Measurements from ENCODE around the gene NUDT16L1. TPM values are rescaled to one million over a fixed set of nuclear protein-coding genes. Genes with fewer than 3 reads are reported as not detected.

NUDT16L1 gene
- total and polyA plus RNA-seq, 2 of the 8 experiments (the other 6 are each of a cell fraction or from before 2014, with no cell fraction given), result 34.8 to 77.3 TPM

DNA sequence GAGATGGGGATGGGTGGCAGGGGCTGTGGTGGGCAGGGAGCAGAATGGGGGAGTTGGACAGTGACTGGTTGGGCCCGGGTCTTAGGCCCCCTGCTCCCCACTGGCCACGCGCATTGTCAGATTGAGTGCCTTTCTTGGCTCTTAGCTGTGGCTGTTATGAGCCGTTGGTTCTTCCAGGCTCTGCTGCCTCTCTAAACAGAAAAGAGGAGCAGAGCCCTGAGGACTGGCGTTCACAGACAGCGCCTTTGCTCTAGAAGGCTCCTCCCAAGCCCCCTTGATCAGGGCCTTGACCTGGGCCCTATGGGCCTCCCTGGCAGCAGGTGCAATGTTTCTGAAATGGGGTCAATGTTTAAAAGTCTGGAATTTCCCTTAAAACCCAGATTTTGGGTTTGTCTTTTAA, 14.8 kb upstream of the NUDT16L1 start:
- Histone ChIP-seq H3K14ac (ENCODE audit: insufficient read length) (no peak overlapping the region), H3K4ac (replicated peaks; ENCODE audit: insufficient read length, low read depth, low read length) (no peak overlapping the region), H2AFZ (ENCODE audit: low read length) (no peak overlapping the region), H3K23ac (ENCODE audit: insufficient read length) (no peak overlapping the region), H3K36me3 (ENCODE audit: control insufficient read depth in 2 of 4, insufficient read depth in 4 of 4, low read length in 3 of 4) (peaks cover 1 to 11% (median 3%) of the 10 kb centered on the region in 4 experiments; a peak in 5 of 8 replicates), H3K4me2 (ENCODE audit: insufficient read depth in 1 of 2, low read depth in 2 of 2, low read length in 2 of 2) (no peak overlapping the region), H2BK15ac (ENCODE audit: low read length) (no peak overlapping the region), H4K8ac (ENCODE audit: extremely low read depth, insufficient read depth, low read length) (peak overlapping the region; percentile 80; the same call in 1 of the 2 replicates), H3K79me2 (ENCODE audit: control insufficient read depth in 1 of 2, insufficient read depth in 2 of 2, low read length in 2 of 2) (no peaks in the 10 kb centered on the region), H2BK20ac (ENCODE audit: low read length) (no peak overlapping the region), H3K27me3 (replicated peaks in 1 of 4; ENCODE audit: control insufficient read depth in 3 of 4, extremely low read depth in 1 of 4, insufficient read depth in 3 of 4, low read length in 3 of 4) (no peaks in the 10 kb centered on the region), H4K91ac (replicated peaks; ENCODE audit: insufficient read length, low read length) (no peak overlapping the region), H3K27ac (ENCODE audit: low read depth, low read length) (no peak overlapping the region), H4K20me1 (replicated peaks in 1 of 2; ENCODE audit: control insufficient read depth in 1 of 2, insufficient read depth in 2 of 2, low read length in 2 of 2) (peaks cover 3 to 12% of the 10 kb centered on the region in 2 experiments), H3K56ac (replicated peaks; ENCODE audit: insufficient read length, low read depth, low read length) (no peak overlapping the region), H3K4me1 (replicated peaks in 1 of 4; ENCODE audit: control insufficient read depth in 3 of 4, insufficient read depth in 4 of 4, low read length in 3 of 4) (peaks cover 0 to 3% (median under 1%) of the 10 kb centered on the region in 4 experiments; a peak in 3 of 7 replicates), H2BK12ac (ENCODE audit: low read depth, low read length) (no peak overlapping the region), H3K23me2 (ENCODE audit: low read depth, low read length) (no peaks in the 10 kb centered on the region), H2BK120ac (replicated peaks; ENCODE audit: low read depth, low read length) (no peak overlapping the region), H4K5ac (ENCODE audit: insufficient read length, low read depth, low read length) (no peak overlapping the region), H3K9ac (replicated peaks in 1 of 4; ENCODE audit: extremely low read depth in 1 of 4, low read depth in 3 of 4, low read length in 3 of 4) (no peak overlapping the region), H2AK5ac (ENCODE audit: low read depth, low read length) (no peak overlapping the region), H3K18ac (ENCODE audit: extremely low read depth, low read length) (no peak overlapping the region), H3K9me3 (ENCODE audit: insufficient read depth in 2 of 2, low read depth in 1 of 2, low read length in 1 of 2) (no peaks in the 10 kb centered on the region), H3K4me3 (ENCODE audit: extremely low read depth in 1 of 4, insufficient read depth in 2 of 4, low read depth in 3 of 4, low read length in 4 of 4) (no peak overlapping the region), H2BK5ac (ENCODE audit: low read depth, low read length) (no peak overlapping the region), H3K79me1 (ENCODE audit: low read depth, low read length) (peaks cover 4% of the 10 kb centered on the region; the same call in 1 of the 2 replicates)
- DNase-seq (ENCODE audit: low read depth in 1 of 2, low spot score in 2 of 2), result no peak
- 89% methylated on average over 4 of the region's 6 CpGs; no CpG with 5 or more reads in 1 of the 2 experiments for WGBS, 2 experiments (ENCODE audit: extremely low coverage in 1 of 2, insufficient coverage in 1 of 2, insufficient read length in 1 of 2, insufficient replicate concordance in 2 of 2, low coverage in 1 of 2, low lambda C conversion rate in 2 of 2, missing lambda C conversion rate in 1 of 2)
- ChIA-PET POLR2A (ENCODE audit: partially characterized antibody) (no interaction called here), CTCF (ENCODE audit: partially characterized antibody) (interaction anchor here (0.5 to 2.7 kb wide), 2 partner anchors 29 to 50 kb away, joined by 3 to 5 read pairs; no protein-coding TSS in a partner anchor)
- FAIRE-seq, result no peak
- TF ChIP-seq RXRA (IDR thresholded peaks at IDR 0.05; ENCODE audit: insufficient read depth, low read depth, low read length), result no peak
- no peak for TF ChIP-seq CEBPB (IDR thresholded peaks at IDR 0.05; ENCODE audit: low read depth, low read length)
- no peak for TF ChIP-seq RAD21 (IDR thresholded peaks at IDR 0.05 in 1 of 2, conservative IDR thresholded peaks at IDR 0.05 in 1 of 2; ENCODE audit: low read depth in 2 of 2, low read length in 2 of 2)
- no peak for TF ChIP-seq PHF8 (conservative IDR thresholded peaks at IDR 0.05; ENCODE audit: low read depth, low read length)
- TF ChIP-seq EP300 (IDR thresholded peaks at IDR 0.05; ENCODE audit: borderline replicate concordance in 1 of 2, low read depth in 2 of 2, low read length in 2 of 2), result no peak
- no peak for TF ChIP-seq EZH2 (IDR thresholded peaks at IDR 0.05; ENCODE audit: low read depth, low read length, severe bottlenecking)
- TF ChIP-seq POU5F1 (IDR thresholded peaks at IDR 0.05; ENCODE audit: low read depth, low read length), result no peak
- no peak for TF ChIP-seq CTBP2 (IDR thresholded peaks at IDR 0.05; ENCODE audit: borderline replicate concordance, insufficient read depth, insufficient read length, low read length)
- no peak for TF ChIP-seq SP2 (IDR thresholded peaks at IDR 0.05; ENCODE audit: low read length)
- TF ChIP-seq CBX8 (IDR thresholded peaks at IDR 0.05; ENCODE audit: borderline replicate concordance, low read depth, low read length), result no peak
- TF ChIP-seq MAFK (IDR thresholded peaks at IDR 0.05; ENCODE audit: low read depth, low read length), result no peak
- TF ChIP-seq JUND (IDR thresholded peaks at IDR 0.05; ENCODE audit: low read length), result no peak

All from H1 (cell line).